HK-2 (cell line): Measurements from ENCODE around the gene SMIM24.
A peak's percentile ranks its signal among the peaks of the same experiment; 100 is the strongest.
"Not testable (repeated sequence)": the region's sequence is repeated elsewhere in the genome, so short reads cannot be mapped to it uniquely, and the experiment has no call there.

Experiments
- DNase-seq: peaks from one replicate; pipeline ENCODE4 v3.0.0-alpha.2; 2018; ENCODE audit not compliant: unreplicated experiment

SMIM24 gene

GRCh38 chr19:3514930-3515329 is 34.6 kb upstream of the SMIM24 start:
- DNase-seq = no peak

GRCh38 chr19:3513229-3514140 is 33.2 kb upstream of the SMIM24 start:
- no peak for DNase-seq

DNA sequence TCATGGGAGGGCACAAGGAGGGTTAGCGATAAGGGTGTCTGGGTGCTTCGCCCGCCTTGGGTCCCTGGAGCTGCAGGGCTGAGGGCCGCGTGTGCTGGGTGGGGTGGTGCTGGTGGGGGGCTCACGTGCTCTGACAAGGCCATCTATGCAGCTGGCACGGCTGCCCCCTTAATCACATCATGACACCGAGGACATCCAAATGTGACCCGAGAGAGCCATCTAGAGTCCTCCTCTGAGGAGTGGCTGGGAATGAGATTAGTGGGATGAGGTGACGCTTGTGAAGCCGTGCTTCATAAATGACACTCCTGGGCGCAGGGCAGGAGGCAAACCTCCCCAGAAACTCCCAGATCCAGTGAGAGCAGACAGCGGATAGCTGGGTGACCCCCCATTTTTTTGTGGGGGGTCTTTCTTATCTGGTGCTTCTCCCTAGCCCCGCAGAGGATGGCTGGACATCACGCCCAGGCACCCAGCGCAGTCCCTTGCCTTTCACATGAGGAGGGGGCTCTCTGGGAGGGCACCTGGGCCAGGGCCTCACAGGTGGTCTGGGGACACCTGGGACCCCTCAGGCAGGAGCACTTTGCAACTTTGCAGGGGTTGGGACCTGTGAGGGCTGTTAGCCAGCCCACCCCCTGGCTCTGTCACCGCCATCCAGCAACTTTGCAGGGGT is 32.4 kb upstream of the SMIM24 start:
- DNase-seq = no peak

DNA sequence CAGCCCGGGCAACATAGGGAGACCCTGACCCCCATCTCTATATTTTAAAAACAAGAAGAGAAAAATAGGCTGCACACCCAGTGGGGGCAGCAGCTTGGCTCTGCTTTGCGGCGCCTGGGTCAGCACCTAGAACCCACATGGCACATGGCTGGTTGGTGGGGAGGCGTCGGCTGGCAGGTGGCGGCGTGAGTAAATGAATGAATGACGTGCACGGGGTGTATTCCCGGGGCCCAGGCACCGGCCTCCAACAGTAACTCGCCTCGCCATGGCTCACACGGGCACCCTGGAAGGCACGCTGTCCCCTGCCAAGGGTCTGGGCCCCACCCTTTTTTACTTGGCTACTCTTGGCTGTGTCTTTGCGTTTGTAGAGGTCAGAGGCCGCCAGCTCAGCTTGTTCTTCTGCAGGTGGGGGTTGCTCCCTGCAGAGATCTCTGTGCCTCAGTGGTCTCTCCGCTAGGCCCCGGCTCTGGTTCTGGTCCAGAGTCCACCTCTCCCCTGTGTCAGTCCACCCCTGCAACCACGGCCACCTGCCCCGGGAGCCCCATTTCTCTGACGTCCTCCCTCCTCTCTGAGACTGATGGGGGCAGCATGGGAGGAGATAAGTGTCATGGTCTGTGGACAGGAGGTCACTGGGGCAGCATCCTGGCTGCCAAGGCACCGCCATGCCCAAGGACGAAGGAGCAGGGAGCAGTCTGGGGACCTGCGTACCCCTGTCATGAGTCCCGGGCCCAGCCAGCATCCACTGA is 31.4 kb upstream of the SMIM24 start:
- no peak for DNase-seq

GRCh38 chr19:3510727-3511126 is 30.4 kb upstream of the SMIM24 start:
- DNase-seq = no peak

DNA sequence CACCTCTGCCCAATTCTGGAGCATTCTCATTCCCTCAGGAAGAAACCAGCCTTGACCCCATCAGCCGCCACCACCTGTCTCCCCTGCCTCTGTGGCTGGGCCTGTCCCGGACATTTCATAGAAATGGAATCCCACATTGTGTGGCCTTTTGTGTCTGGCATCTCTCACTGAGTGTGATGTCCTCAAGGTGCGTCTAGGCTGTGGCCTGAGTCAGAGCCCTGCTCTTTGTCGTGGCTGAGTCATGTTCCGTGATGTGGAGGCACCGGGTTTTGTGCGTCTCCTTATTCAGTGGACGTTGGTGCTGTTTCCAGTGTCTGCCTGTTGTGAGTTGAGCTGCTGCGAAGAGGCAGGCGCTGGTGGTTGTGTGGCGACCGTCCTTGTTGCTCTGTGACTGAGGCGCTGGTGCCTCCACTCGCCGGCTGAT is 29.3 kb upstream of the SMIM24 start:
- DNase-seq = peak; percentile 52

DNA sequence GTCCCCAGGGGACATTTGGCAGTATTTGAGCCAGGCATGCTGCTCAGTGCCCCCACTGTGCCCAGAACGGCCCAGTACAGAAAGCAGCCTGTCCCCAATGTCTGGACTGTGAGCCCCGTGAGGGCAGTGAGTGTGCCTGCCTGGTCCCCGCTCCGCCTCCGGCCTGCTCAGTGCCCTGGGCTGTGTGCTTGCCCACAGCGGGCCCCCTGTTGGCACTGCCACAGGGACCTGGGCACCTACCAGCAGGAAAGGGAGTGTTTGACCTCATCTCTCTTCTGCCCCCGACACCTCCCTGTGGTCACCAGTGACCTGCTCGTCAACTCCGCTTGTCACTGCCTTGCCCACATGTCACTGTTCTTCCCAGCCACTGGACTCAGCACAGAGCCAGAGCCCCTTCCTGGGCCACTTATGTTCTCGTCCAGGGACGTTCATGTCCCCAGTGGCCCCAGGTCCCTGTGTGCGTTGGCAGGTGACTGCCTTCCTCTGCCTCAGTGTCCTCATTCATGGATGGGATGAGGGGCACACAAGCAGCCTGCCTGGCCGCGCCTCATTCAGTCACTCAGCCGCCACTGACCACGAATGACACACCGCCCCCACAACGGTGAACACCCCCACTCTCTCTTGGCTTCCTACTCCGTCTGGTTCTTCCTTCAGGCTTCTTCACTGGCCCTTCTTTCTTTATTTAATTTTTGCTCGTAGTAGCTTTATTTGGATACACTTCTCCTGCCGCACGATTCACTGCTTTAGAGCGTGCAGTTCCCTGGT is 28.6 kb upstream of the SMIM24 start:
- no peak for DNase-seq

GRCh38 chr19:3508121-3508661 is 27.9 kb upstream of the SMIM24 start:
- not testable (repeated sequence) for DNase-seq

GRCh38 chr19:3507371-3508120 is 27.2 kb upstream of the SMIM24 start:
- DNase-seq = no peak

DNA sequence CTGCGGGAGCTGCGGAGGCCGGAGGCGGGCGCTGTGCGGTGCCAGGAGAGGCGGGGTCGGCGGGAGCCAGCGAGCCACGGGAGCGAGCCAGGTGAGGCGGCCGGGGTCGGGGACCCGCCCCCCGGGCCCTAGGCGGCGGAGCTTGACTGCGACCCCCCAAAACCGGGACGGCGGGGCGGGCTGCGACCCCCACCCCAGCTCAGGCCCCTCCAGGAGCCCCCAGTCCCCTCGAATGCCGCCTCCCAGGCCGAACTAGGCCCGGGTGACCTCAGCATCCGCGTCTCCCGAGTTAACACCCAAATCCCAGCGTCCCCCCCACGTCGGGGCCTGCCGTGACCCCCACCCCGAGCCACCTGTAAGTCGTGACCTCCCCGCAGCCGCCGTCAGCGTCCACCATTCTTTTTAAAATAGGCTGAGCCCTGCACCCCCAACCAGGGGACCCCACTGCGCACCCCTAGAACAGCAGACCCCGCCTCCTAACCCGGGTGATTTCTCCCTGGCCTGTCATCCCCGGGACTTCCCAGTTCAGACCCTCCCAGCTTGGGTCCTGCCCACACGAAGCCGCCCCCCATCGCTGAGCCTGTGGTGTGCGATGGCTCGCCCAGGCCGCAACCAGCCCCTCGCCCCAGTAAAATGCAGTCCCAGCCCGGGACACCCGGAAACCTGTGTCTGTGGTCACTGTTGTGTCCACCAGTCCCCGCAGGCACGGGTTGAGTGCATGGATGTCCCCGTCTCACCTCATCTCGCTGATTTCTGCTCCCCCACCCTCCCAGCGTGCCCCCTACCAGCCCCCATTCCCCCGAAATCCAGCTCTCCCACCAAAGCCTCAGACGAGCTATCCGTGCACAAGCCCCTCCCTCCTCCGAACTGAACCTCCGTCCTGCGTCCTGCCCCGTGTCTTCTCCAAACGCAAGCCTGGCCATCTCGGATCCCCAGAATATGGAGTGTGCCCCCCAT is 26.3 kb upstream of the SMIM24 start:
- DNase-seq = no peak

GRCh38 chr19:3505598-3506383 is 25.5 kb upstream of the SMIM24 start, which contains the start of gene FZR1:
FZR1 (plus strand) TSS chr19:3506311; CDS start chr19:3522990, 16,679 bp downstream.
- DNase-seq = peak; percentile 100

DNA sequence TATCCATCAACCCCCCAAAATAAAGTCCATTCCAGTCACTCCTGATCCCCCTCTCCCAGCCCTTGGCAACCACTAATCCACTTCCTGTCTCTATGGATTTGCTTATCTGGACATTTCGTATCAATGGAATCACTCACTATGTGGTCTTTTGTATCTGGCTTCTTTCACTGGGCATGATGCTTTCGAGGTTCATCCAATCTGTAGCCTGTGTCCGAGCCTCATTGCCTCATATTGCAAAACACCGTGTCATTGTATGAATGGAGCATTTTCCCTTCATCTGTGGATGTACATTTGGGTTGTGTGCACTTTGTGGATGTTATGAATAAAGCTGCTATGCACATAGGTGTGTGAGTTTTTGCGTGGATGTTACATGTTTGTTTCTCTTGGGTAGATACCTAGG is 24.4 kb upstream of the SMIM24 start:
- DNase-seq = no peak

DNA sequence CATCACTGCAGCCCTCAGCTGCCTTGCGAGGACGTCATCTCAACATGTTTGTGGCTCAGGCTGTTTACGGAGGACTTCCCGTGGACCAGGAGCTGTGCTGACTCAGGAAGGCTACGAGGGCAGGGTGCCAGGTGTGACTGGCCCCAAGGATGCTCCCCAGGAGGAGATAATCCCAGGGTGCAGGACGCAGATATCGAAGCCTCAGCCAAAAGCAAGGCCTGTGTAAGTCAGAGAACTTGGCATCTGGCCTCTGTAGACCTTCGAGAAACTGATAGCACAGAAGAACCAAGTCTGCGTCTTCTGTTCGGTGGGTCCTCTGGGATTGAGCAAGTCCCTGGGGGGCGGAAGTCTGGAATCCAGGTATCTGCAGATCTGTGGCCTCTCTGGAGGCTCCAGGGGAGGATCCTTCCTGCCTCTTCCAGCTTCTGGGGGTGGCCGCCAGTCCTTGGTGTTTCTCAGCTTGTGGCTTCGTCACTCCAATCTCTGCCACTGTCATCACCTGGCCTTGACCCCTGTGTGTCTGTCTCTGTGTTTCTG is 22.8 kb upstream of the SMIM24 start:
- DNase-seq = no peak

DNA sequence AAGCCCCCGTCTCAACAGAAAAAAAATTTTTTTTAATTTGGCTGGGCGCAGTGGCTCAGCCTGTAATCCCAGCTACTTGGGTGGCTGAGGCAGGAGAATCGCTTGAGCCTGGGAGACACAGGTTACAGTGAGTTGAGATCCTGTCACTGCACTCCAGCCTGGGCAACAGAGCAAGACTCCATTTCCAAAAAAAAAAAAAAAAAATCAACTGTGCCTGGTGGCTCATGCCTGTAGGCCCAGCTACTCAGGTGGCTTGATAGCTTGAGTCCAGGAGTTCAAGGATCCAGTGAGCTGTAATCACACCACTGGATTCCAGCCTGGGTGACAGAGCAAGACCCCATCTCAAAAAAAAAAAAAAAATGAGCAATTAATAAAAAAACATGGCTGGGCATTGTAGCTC is 21.5 kb upstream of the SMIM24 start:
- no peak for DNase-seq

DNA sequence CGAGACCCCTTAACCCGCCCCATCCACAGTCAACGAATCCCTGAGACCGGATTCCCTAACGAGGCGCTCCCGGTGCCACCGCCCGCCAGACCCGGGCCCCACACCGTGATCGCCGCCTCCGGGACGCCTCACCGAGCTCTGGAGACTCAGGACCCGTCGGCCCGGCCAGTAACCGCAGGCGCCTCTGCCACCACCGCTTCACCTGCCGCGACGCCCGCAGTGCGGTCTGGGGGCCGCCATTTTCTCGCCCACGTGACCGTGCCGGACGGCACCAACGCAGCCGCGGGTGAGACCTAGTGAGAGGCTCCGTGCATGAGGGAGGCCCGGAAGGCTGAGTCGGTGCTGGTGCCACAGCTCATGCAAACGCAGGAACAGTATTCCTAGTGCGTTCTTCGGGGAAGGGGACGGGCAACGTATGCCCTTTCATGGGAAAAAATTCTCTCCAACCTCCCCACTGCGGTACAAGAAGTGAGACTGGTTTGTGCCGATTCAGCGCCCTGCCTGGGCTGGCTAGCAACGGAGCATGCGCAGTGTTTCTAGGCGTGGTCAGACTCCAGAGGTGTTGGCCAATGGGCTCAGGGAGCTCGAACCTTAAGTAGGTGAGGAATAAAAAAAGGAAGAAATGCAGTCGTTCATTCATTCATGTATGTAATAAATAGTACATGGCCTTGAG is 20.2 kb upstream of the SMIM24 start, which contains the start of gene DOHH:
TSS of gene DOHH (minus strand) at position 246 of the 673 bp plus-strand sequence. CDS start 3,860 bp downstream, outside the sequence.
- DNase-seq = peak; percentile 96

- no peak for DNase-seq
Observed at GRCh38 chr19:3499738-3500428, 19.6 kb upstream of the SMIM24 start.
